DOHH2 (cell line): ENCODE measurements around the gene GRB10.

Experiments
- EZH2phosphoT487 ChIP-seq: fragments of 200-600 bp; sonication (generic); IDR thresholded peaks from 2 replicates; pipeline ENCODE4 v1.6.1; 2017; ENCODE audit warnings: borderline replicate concordance, mild to moderate bottlenecking, antibody characterized with exemption, low read length, moderate library complexity, mixed read lengths
- TF ChIP-seq, protein P1 (sequence below): fragments of 200-600 bp; sonication (generic); IDR thresholded peaks from one replicate; pipeline ENCODE4 v1.5.1; 2014; ENCODE audit warnings: antibody characterized with exemption, mild to moderate bottlenecking, low read depth, low read length; ENCODE audit not compliant: poor library complexity, severe bottlenecking

DNA sequence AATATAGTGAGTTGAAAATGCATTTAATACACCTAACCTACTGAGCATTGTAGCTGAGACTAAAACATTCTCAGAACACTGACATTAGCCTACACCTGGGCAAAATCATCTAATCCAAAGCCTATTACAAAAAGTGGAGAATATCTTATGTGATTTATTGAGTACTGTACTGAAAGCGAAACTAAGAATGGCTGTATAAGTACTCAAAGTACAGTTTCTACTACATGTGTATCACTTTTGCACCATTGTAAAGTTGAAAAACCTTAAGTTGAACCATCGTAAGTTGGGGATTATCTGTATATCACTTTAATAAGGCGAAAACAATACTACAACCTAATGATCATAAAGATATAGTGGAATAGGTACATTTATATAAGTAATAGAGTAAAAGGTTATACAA lies 45.4 kb upstream of the GRB10 start:
- TF ChIP-seq, protein P1, sequence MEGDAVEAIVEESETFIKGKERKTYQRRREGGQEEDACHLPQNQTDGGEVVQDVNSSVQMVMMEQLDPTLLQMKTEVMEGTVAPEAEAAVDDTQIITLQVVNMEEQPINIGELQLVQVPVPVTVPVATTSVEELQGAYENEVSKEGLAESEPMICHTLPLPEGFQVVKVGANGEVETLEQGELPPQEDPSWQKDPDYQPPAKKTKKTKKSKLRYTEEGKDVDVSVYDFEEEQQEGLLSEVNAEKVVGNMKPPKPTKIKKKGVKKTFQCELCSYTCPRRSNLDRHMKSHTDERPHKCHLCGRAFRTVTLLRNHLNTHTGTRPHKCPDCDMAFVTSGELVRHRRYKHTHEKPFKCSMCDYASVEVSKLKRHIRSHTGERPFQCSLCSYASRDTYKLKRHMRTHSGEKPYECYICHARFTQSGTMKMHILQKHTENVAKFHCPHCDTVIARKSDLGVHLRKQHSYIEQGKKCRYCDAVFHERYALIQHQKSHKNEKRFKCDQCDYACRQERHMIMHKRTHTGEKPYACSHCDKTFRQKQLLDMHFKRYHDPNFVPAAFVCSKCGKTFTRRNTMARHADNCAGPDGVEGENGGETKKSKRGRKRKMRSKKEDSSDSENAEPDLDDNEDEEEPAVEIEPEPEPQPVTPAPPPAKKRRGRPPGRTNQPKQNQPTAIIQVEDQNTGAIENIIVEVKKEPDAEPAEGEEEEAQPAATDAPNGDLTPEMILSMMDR = no peak
- no peak for TF ChIP-seq EZH2phosphoT487
